ENCODE data around the gene CAPN5.

CAPN5 gene

GRCh38 chr11:77065878-77066228, 918 bp upstream of the CAPN5 start:
- DNase-seq (ENCODE audit: low spot score): no peak

DNA sequence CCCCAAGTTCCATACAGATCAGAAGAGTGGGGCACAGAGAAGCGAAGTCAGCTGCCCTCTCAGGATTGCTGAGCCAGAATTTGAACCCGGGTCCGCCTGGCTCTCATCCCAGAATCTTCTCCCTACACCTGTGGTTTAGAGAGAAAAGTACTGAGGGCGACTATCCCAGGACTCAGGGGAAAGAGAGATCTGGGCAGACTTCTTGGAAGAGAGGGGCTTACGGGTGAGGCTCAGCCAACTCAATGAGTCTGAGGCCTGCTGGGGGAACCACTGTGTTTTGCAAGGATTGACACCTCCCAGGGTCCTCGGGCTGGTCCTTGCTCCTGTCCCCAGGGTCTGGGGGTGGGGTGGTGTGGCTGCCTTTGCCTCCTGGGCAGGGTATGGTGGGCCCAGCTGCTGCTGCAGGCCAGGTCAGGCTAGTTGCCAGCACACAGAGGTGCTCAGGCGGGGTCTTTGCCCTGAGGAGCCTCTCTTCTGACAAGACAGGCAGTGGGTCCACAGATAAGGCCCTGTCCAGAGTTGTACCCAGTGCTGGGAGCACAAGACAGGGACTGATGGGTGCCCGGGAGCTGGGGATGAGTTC, 1.2 kb downstream of the CAPN5 start:
- DNase-seq (ENCODE audit: low spot score): no peak

GRCh38 chr11:77068457-77069335, 1.9 kb downstream of the CAPN5 start:
- no peak for DNase-seq (ENCODE audit: low spot score)

GRCh38 chr11:77069336-77069968, 2.7 kb downstream of the CAPN5 start:
- DNase-seq (ENCODE audit: low spot score): no peak

DNA sequence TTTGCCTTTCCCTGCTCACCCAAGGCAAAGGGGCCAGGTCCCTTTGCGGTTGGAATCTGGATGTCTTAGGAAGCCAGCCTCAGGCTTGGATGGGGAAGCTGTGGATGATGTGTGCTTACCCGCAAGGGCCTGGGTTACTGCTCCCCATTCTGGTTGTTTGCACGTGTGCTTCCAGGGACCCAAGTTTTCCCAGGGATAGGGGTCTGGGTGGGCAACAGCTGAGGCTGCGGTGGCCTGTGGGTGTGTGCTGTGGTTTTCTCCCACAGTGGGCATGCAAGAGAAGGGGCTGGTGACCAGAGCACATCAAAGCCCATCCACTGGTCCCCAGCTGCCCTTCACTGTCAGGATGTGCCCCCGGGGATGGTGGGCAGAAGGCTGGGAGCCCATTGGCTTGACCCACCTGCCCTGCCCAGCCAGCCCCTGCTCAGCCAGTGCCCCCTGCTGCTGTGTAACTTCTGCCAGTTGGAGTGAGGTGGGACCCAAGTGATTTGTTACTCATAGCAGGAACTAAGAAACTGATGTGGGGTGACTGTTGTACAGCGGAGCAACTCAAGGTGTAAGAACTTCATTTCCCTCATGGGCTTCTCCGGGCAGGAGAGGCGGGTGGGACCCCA, 3.3 kb downstream of the CAPN5 start:
- no peak for DNase-seq (ENCODE audit: low spot score)

GRCh38 chr11:77071077-77071476, 4.3 kb downstream of the CAPN5 start:
- DNase-seq (ENCODE audit: low spot score): no peak

- DNase-seq (ENCODE audit: low spot score): no peak
These were observed 5.2 kb downstream of the CAPN5 start for GRCh38 chr11:77071671-77072605.

DNA sequence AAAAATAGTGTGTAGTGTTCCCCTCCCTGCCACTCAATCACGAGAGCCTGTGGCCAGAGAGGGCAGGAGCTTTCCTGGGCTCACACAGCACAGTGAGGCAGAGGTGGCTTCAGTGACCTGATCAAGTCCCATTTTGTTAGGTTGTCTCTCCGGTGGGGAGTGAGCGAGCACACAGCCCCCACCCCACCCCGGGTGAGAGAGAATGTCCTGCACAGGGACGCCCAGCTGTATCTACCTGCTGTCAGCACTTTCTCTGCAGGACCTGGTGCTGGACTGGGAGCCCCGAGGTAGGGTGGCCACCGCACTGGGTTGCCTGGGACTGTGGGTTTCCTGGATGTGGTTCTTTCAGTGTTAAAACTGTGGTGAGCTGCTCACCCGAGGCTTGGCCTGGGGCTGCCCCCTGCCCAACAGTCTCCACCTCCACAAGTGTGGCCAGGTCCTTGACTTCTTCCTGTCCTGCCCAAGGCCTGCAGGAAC, 6.1 kb downstream of the CAPN5 start:
- no peak for DNase-seq (ENCODE audit: low spot score)

- no peak for DNase-seq (ENCODE audit: low spot score)
These were observed 6.7 kb downstream of the CAPN5 start for GRCh38 chr11:77073328-77074001.

GRCh38 chr11:77074205-77074604, 7.4 kb downstream of the CAPN5 start:
- no peak for DNase-seq (ENCODE audit: low spot score)

DNA sequence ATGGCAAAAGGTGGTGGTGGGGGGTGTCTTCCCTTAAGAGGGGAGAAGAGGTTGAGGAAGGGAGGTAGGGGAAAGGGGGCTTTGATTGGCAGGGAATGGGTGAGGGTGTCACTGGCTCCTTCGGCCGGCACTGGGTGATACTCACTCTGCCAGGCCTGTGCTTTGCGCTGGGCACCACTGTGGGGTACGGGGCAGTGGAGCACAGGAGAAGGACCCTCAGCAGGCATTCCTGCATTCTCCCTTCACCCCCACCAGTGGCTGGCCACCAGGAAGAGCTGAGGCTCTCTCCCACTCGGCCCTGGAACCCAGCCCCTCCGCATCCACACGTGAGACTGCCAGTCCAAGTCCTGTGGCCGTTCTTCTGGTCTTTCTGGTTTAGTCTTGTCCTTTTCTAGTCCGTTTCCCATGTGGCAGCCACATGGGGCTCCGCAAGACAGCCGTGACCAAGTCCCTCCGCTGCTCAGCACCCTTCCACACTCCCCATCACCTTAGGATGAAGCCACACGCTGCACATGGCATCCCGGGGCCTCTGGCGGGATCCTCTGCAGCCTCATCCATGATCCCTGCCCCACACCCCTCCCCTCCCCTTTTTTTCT, 8.0 kb downstream of the CAPN5 start:
- no peak for DNase-seq (ENCODE audit: low spot score)

DNA sequence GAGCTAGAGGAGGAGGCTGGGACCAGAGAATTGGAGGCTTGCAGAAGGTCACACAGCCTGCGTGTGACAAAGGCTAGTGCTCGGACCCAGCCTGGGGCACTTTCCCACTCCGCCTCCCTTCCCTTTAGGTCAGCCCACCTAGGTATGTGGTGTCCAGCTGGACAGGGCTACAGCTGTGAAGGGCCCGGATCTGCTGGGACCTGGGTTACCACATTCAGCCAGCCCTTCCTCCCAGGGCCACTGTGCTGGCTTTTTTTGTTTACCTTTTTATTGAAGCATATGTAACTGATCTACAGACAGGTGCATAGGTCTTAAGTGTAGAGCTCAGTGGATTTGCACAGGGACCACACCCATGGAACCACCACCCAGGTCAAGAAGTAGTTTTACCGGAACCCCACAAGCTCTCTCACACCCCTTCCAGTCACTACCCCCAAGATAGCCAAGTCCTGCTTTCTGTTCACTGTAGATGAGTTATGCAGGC, 8.7 kb downstream of the CAPN5 start:
- no peak for DNase-seq (ENCODE audit: low spot score)

GRCh38 chr11:77079666-77080065, 12.9 kb downstream of the CAPN5 start:
- no peak for DNase-seq (ENCODE audit: low spot score)

DNA sequence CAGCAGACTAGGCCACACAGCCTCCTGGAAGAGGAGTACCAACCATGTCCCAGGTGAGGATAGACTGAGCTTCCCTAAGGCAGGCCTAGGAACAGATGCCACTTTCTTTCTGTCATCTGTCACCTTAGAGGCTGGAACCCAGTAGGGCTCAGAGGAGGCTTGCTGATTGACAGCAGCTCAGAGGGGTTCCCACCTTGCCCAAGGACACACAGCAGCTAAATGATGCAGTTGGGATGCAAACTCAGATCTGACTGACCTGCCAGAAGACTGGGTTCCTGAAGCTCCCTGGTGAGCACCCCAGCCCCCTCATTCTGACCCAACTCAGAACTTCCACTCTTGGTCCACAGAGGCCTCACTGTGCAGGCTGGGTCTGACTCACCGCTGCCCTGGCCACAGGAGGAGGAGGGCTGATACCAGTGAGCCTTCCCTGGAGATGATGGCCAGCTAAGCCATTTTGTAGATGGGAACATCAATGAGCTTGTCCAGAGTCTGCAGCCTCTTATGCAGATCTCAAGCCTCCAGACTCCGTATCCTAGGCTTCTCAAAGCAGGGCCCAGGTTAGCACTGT, 14.0 kb downstream of the CAPN5 start:
- DNase-seq (ENCODE audit: low spot score): no peak

GRCh38 chr11:77081381-77081851, 14.6 kb downstream of the CAPN5 start:
- DNase-seq (ENCODE audit: low spot score): no peak

DNA sequence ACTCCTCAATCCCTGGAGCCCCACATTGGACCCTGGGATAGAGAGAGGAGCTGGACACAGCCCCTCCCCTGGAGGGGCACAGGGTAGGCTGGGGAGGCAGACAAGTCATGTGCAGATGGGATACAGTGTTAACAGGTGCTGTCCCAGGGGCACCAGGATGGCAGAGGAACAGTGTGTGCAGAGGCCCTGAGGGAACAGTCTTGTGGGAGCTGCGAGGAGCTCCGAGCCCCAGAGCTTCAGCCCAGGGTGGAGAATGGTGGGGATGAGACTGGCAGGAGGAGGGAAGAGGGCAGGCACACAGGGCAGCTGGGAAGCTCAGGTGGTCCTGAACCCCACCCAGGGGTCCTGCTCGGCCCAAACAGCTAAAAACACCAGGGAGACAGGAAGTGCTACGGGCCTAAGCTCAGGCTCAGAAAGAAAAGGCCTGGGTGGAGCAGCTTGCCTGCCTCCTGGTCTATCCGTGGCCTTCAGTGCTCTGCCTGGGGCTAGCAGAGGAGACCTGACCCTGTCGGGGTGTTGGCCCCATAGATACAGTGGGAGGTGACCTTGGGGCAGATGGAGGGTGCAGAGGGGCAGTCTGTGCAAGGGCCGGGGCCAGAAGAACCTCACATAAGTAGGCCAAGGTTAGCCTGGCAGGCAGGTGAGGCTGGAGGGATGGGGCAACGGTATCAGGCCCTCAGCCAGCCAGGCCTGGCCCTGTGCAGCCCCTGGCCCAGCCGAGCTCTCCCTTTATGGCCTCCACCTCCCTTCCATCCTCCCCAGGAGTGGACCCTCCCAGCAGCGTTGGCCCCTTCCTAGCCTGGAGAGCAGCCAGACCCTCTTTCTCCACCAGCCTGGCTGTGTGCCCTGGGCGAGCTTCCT, 15.4 kb downstream of the CAPN5 start:
- no peak for DNase-seq (ENCODE audit: low spot score)

GRCh38 chr11:77082838-77083565, 16.2 kb downstream of the CAPN5 start:
- no peak for DNase-seq (ENCODE audit: low spot score)

DNA sequence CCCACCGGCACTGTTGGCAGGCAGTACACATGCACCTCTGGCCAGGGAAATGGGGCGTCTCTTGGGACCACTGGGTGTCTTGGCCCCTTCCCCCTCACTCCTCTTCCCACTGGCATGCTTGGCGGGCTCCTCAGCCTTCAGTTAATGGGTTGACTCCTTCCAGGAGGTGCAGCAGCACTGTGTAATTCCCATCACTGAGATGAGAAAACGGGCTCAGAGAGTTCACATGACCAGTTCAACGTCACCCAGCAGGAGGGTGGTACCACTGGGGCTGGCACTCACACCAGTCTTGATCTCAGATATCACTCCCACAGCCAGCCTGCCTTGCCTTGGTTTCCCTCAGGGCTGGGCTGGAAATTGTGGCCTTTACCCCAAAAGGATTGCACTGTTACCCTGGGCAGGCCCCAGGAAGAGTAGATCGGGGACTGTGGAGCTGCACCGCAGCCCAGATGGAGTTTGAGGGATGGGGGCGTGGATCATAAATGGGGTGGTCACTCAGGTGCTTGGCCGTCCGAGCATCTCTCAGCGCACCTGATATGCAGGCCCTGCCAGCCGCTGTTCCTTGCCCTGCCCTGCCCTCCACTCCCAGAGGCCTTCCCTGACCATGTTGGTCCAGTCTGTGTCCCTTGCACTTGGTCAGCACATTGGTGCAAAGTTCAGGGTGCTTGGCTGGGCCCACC, 16.9 kb downstream of the CAPN5 start:
- DNase-seq (ENCODE audit: low spot score): no peak

All from HuH-7.5 (cell line).